HG03135 (cell line): ENCODE measurements around the gene RTN4R.

Source experiments
- ATAC-seq: cut with Tn5 transposase; IDR thresholded peaks from one replicate; pipeline ENCODE4 v1.9.1; 2021; ENCODE audit warnings: mild to moderate bottlenecking, moderate library complexity; ENCODE audit not compliant: unreplicated experiment

RTN4R gene

GRCh38 chr22:20204806-20205205, 63.3 kb downstream of the RTN4R start:
- ATAC-seq: no peak

DNA sequence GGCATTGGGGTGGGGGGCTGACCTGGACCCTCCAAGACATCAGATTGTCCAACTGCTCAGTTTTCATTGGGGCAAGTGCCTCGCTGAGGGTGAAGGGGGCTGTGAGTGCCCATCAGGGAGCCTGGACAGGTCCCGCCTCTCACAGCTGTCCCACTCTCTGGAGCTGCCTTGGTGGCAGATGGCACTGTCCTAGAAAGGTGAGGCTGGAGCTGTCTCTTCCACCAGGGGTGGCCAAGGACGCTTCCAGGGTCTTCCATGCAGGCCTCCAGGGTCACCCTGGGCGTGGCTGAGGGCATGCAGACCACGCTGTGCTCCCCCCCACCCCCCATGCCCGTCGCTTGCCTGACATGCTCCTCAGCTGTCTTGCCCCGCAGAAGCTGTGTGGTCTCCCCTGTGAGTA, 63.8 kb downstream of the RTN4R start:
- ATAC-seq: no peak

DNA sequence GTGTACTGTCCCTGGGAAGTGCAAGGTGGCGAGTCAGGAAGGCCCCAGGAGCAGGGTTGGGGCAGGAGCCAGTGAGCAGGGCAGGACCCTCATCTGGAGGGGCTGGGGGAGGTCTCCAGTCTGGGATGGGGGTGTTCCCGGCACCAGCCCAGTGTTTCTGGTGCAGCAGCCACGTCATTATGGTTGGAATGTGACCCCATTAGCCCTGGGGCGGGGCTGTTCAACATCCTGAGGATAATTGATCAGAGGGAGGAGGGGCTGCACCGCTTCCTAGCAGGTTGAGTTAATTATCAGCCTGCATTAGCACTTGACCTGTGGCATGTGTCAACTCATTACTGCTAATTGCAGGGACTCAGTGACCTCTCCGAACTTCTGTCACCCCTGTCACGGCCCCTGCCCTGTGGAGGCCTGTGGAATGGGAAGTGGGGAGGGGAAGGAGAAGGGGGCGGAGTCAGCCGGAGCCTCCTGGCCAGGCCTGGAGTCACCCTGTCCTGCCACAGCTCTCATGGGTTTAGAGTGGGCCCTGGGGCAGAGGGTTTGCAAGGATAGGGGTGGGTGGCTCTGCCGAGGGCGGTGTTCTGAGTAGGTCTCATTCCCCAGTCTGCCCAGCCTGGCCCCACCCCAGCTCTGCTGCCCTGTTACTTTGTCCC, 64.4 kb downstream of the RTN4R start:
- no peak for ATAC-seq

GRCh38 chr22:20203142-20203551, 65.0 kb downstream of the RTN4R start:
- ATAC-seq: no peak

DNA sequence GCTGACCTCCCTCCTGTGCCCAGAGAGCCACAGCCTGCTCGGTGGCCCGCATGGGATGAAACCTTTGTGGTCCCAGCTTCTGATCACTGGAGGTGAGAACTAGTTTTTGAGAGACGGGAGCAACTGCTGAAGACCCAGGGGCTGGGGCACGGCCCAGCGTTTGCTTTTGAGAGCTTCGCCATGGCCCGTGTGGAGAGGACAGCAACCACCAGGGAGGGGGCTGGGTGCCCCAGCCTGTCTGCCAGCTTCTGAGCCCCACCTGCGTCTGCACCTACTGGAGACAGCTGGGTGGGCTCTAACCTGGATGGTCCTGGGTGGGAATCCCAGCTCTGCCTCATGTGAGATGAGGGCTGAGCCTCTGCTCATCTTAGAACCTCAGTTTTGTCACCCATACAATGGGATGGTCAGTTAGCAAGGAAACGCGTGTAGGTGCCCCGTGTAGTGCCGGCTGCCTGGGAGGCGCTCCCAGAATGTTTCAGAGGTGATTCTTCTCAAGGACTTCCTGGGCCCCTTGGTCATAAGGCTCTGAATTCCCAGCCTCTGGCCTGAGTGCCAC, 66.2 kb downstream of the RTN4R start:
- no peak for ATAC-seq

DNA sequence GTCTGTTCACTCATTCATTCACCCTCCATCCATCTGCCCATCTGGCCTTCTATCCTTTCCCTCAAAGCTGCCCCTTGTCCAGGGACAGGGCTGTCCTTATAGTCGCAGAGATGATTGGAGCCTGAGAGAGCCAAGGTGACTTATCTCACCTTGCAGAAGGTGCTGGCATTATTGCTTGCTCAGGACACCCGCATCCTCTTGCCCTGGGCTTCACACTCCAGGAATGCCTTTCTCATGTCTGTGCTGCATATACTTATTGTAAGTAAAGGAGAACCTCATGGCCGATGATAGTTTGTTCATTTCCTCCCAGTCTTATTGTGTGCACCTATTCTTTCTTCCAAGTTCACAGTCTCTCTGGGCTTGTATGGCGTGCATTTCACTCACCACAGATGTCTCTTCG, 68.2 kb downstream of the RTN4R start:
- no peak for ATAC-seq

DNA sequence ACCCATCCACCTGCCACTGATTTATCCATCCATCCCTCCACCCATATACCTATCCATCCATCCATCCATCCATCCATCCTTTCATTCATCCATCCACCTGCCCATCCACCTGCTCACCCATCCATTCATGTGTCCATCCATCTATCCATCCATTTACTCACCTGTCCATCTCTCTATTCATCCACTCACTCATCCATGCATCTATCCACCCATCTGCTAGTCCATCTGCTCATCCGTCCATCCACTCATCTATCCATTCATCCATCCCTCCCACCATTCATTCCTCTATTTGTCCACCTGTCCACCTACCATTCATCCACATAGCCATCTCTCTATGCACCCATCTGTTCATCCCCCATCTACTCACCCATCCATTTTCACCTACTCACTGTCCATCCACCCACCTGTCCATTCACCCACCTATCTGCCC, 68.7 kb downstream of the RTN4R start:
- ATAC-seq: no peak

- ATAC-seq: no peak
These were observed 69.4 kb downstream of the RTN4R start for GRCh38 chr22:20198557-20199319.

DNA sequence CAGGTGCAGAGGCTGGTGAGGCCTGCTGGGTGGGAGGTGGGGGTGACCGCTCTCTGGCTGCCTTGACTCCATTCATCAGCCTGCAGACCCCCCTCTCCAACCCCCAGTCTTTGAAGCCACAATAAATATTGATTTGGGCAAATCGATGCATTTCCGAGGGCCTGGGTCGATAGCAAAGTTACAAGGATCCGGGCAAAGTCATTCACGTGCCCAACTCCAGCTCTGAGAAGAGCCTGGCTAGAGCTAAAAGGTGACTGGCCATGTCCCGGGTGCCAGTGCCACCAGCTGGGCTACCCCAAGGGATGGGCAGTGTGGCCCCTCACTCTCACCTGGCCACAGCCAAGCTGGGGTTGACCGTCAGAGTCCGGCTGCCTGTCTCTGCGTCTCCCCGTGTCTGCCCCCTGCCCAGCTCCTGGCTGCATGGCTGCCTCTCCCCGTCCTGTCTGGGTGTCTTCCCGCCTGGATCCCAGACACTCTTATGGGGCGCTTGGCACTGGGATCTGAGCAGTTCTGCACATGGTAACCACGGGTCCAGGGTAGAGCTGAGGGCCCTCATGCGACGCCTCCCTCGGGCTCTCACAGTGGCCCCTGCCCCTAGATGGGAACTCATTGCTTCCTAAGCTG, 70.6 kb downstream of the RTN4R start:
- no peak for ATAC-seq

- no peak for ATAC-seq
These were observed 71.8 kb downstream of the RTN4R start for GRCh38 chr22:20196094-20196842.

GRCh38 chr22:20194681-20195593, 73.2 kb downstream of the RTN4R start:
- no peak for ATAC-seq

DNA sequence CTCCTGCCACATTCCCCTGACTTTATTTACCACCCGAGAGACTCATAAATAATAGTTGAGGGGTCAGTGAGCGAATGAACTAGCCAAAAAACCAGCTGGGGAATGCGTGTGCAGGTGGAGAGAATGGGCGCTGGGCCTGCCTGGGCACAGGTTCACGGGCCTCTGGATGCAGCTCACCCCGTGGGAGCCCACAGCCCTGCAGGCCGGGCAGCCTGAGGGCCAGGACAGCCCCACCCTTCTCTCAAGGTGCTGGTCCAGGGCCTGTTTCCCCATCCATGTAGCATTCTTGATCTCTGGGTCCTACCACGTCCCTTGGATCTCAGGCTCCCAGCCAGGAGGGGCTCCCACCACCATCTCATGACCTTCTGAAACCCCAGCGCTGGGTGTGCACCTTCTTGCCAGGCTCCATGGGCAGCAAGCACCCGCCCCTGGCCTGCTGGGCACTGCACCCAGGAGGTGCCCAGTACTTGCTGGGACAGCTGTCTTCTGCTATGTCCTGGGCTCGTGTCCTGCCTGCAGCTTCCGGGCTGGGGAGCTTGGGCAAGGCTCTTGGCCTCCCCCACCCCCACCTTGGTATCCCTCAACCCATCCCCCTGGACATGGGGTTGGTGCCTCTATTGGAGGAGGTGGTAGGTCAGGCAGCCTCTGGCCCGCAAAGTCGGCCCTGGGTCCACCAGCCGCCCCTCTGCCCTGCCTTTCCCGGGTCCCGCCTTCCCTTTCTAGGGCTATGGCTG, 74.2 kb downstream of the RTN4R start:
- no peak for ATAC-seq

DNA sequence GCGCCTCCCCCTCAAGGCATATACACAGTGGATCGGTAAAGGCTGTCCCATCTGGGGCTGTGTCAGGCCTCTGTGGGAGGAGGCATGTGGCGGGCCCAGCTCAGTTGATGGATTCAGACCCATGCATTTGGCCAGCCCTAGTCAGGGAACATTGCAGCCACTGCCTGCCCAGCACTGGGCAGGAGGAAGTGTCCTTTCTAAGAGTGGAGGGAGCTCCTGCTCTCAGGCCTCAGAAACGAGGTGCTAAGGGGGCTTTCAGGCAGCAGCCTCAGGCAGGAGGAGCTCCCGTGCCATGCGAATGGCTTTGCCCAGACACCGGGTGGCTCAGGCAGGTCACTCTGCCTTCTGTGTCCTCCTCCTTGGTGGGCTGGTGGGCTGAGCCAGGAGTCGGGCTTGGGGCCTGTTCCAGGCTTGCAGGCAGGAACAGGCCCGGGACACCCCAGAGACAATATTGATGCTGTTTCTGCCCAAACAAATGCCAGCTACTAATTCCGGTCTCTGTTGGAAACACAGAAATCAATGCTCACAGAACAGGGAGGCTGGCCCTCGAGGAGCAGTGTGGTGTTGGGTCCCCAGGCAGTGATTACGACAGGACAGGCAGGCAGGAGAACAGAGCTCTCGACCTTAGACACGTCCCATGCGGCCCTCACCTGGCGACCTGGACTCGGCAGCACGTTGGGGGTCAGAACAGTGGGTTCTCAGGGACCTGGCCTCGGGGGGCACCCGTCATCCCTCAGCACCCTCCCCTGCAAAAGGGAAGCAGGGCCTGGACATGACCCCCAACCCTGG, 75.0 kb downstream of the RTN4R start:
- no peak for ATAC-seq

DNA sequence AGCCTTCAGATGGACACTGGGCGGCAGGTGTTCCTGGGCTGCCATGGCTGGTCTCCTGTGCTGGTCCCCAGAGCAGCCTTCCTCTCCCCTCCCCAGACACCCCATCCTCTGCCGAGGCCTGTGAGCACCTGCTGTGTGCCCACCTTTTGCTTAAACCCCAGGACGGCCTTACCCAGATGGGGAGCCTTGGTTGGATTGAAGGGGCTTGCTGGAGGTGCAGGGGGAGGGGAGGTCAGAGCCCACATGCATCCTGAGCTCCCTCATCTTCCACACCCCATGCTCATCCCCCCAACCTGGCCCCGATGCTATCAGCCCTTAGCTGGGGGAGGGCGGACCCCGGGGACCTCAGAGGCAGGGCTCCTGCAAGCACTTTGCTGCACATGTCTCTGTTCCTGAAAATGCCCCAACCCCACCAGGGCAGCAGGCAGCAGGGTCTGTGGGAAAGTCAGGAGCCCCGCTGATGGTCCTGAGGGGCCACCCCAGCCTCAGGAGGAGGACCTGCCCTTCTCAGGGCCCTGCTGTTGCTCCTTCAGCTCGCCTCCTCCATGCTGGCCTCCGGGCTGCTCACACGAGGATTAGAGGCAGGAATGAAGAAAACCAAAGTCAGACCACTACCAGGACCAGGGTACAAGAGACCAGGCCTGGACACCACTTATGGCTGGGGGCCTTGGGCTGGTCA, 75.7 kb downstream of the RTN4R start:
- ATAC-seq: no peak

- ATAC-seq: no peak
These were observed 76.3 kb downstream of the RTN4R start for GRCh38 chr22:20191803-20192202.
